WTC11 (cell line): ENCODE data around the gene MRPS33.

ENCODE experiments used
- ATF3 ChIP-seq: sonication (generic); formaldehyde crosslinking; conservative IDR thresholded peaks from 2 replicates; pipeline ENCODE4 v1.8.1; 2022; ENCODE audit warnings: mild to moderate bottlenecking, missing genetic modification reagents
- CTCF ChIP-seq: fragments of 200-600 bp; IDR thresholded peaks from 2 replicates; pipeline ENCODE4 v1.8.0; 2022; ENCODE audit warnings: antibody characterized with exemption
- GTF2I ChIP-seq: fragments of 250-450 bp; sonication (Bioruptor Pico); conservative IDR thresholded peaks from 2 replicates; pipeline ENCODE4 v1.4.0; 2021; ENCODE audit warnings: mild to moderate bottlenecking
- HMGXB4 ChIP-seq: sonication (generic); formaldehyde crosslinking; IDR thresholded peaks from 2 replicates; pipeline ENCODE4 v1.8.1; 2023; ENCODE audit warnings: mild to moderate bottlenecking, moderate library complexity, missing genetic modification reagents
- IRF1 ChIP-seq: sonication (generic); formaldehyde crosslinking; IDR thresholded peaks from 2 replicates; pipeline ENCODE4 v1.8.0; 2023; ENCODE audit warnings: missing genetic modification reagents
- KAT7 ChIP-seq: sonication (generic); formaldehyde crosslinking; IDR thresholded peaks from 2 replicates; pipeline ENCODE4 v1.8.1; 2023; ENCODE audit warnings: missing genetic modification reagents, mild to moderate bottlenecking, borderline replicate concordance
- NR3C1 ChIP-seq: sonication (generic); formaldehyde crosslinking; conservative IDR thresholded peaks from 2 replicates; pipeline ENCODE4 v1.8.1; 2023; ENCODE audit warnings: low read depth, mild to moderate bottlenecking, missing genetic modification reagents
- SMAD4 ChIP-seq: sonication (generic); formaldehyde crosslinking; IDR thresholded peaks from 2 replicates; pipeline ENCODE4 v1.8.0; 2022; ENCODE audit warnings: mild to moderate bottlenecking, missing genetic modification reagents
- ZNF232 ChIP-seq: sonication (generic); formaldehyde crosslinking; IDR thresholded peaks from 2 replicates; pipeline ENCODE4 v1.8.0; 2022; ENCODE audit warnings: mild to moderate bottlenecking, missing genetic modification reagents
- ZNF396 ChIP-seq: fragments of 250-450 bp; sonication (Bioruptor Pico); IDR thresholded peaks from 2 replicates; pipeline ENCODE4 v1.8.0; 2021; ENCODE audit warnings: mild to moderate bottlenecking, moderate library complexity, borderline replicate concordance
- TF ChIP-seq, protein P1 (sequence below): sonication (generic); formaldehyde crosslinking; IDR thresholded peaks from 2 replicates; pipeline ENCODE4 v1.8.1; 2022; ENCODE audit warnings: low read depth, missing genetic modification reagents, borderline replicate concordance
- TF ChIP-seq, protein P2 (sequence below): sonication (generic); formaldehyde crosslinking; IDR thresholded peaks from 2 replicates; pipeline ENCODE4 v1.8.0; 2022; ENCODE audit warnings: mild to moderate bottlenecking, missing genetic modification reagents

- TF ChIP-seq, protein P1, sequence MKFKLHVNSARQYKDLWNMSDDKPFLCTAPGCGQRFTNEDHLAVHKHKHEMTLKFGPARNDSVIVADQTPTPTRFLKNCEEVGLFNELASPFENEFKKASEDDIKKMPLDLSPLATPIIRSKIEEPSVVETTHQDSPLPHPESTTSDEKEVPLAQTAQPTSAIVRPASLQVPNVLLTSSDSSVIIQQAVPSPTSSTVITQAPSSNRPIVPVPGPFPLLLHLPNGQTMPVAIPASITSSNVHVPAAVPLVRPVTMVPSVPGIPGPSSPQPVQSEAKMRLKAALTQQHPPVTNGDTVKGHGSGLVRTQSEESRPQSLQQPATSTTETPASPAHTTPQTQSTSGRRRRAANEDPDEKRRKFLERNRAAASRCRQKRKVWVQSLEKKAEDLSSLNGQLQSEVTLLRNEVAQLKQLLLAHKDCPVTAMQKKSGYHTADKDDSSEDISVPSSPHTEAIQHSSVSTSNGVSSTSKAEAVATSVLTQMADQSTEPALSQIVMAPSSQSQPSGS, result no peak
- TF ChIP-seq IRF1 (CRISPR knock-in tag) (no peak), GTF2I (CRISPR knock-in tag) (no peak), CTCF (no peak), ZNF232 (no peak), SMAD4 (CRISPR knock-in tag) (no peak), KAT7 (CRISPR knock-in tag) (no peak), ATF3 (CRISPR knock-in tag) (no peak), HMGXB4 (CRISPR knock-in tag) (no peak), ZNF396 (CRISPR knock-in tag) (no peak), NR3C1 (no peak)
- TF ChIP-seq, protein P2, sequence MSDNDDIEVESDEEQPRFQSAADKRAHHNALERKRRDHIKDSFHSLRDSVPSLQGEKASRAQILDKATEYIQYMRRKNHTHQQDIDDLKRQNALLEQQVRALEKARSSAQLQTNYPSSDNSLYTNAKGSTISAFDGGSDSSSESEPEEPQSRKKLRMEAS, result no peak
Measured at GRCh38 chr7:141011443-141011842, 3.3 kb downstream of the MRPS33 start.
